Hepatic stellate cell (primary cell): Measurements from ENCODE around the gene ZBTB21.

Experiments
- DNase-seq: peaks from one replicate; pipeline ENCODE4 v3.0.0; 2011; ENCODE audit warnings: low spot score

ZBTB21 gene

DNA sequence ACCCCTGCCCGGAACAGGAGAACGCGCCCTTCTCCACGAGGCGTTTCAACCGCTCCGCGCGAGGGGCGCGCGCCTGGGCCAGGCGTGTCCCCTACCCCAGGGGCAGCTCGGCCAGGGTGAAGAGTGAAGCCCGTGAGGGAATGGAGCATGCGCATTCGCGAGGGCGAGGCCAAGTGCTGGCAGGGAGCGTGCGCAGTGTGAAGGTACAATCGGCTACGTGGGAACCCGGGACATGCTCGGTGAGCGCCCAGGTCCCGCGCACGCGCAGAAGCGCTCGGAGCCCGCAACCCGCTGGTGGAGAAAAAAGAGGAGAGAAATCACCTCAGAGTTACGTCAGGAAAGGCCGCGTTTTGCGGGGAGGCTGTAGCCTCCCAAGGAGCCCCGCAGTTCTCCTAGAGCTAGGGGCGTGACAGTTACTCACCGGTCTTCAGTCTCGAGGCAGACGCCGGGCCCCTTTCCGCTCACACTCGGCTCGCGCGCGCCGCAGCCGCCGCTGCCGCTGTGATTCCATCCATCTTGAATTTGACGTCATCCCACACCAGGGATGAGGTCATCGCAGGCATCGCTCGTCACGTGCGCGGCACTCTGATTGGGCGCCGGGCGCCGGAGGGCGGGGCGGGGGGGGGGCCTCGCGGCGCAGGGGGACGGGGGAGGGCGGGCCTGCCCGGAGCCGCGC, at the start of gene ZBTB21:
ZBTB21 (minus strand) TSS at position 530 of the 676 bp plus-strand sequence. CDS start 16,265 bp downstream, outside the sequence.
- DNase-seq = peak; percentile 97

DNA sequence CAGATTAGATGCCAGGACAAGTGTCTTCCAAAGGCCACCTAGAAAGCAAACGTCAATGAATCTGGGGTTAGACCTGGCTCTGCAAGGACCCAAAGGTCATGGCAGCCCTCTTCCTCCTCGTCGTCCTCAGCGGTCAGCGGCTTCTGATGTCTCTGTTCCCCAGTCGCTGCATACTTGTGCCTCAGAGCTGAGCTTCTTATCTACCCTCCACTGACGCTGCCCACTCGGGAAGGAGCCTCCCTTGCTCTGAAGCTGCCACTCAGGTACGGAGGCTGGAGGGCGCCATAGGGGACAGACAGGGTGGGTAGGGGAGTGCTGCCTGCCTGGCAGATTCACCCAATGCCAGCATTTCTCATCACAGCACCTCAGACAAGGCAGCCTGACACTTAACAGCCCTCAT, 49.6 kb upstream of the ZBTB21 start:
- no peak for DNase-seq

DNA sequence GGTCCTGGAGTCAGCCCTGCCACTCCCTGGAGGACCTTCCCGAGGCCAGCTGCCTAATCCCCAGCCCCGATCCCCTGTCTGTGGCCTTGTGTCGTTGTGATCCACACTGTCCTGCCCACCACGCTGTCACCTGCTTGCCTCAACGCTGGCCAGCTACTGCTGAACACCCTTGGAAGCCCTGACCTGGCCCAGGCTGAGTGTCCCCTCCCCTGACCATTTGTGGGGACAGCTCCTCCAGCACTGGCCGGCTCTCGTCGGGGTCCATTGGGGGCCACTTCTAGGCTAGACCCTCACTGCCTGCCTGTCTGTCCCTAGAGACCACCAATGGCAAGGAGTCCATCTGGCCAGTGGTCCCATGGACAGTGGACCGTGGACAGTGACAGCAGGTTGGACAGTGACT, 49.0 kb upstream of the ZBTB21 start:
- no peak for DNase-seq

DNA sequence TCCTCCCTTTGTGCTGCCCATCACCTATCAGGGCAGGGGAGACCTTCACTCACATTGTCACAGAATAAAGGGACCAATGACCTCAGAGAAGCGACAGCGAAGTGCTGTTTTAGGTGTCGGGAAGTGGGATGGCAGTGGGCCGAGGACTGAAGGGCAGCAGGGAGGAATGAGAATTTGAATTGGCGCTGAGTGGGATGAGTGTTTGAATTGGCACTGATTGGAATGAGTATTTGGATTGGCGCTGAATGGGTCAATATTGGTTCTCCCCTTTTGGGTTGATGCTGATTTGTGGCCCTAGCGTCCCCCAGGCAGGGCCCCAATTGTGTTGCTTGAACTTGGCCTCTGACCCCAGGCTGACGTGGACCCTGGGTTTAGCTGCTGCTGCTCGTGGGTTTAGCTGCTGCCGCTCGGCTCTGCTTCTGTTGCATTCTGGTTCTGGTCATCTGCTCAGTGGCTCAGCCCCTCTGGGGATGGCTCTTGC, 48.5 kb upstream of the ZBTB21 start:
- no peak for DNase-seq

DNA sequence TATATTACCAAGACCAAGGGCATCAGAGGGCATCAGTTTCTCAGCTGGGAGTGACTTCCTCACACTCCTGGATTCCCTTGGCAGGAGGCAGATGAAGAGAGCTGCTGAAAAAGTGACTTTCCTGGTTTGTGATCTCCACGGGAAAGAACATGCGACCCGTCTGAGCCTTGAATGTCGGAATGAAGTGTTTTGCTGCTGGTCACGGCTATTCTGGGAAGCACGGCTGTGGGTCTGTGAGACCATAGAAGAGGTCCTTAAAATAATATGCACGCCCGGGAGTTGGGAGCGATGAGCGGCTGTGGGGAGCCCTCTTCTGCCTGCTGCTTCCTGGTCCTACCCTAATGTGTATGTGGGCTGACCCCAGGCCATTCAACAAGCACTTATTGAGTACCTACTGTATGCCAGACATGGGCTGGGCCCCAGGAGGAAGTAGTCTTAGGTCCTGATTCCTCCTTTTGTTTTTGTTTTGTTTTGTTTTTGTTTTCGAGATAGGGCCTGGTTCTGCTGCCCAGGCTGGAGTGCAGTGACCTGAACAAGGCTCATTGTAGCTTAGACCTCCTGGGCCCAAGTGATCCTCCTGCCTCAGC, 47.8 kb upstream of the ZBTB21 start:
- DNase-seq = peak; percentile 34

DNA sequence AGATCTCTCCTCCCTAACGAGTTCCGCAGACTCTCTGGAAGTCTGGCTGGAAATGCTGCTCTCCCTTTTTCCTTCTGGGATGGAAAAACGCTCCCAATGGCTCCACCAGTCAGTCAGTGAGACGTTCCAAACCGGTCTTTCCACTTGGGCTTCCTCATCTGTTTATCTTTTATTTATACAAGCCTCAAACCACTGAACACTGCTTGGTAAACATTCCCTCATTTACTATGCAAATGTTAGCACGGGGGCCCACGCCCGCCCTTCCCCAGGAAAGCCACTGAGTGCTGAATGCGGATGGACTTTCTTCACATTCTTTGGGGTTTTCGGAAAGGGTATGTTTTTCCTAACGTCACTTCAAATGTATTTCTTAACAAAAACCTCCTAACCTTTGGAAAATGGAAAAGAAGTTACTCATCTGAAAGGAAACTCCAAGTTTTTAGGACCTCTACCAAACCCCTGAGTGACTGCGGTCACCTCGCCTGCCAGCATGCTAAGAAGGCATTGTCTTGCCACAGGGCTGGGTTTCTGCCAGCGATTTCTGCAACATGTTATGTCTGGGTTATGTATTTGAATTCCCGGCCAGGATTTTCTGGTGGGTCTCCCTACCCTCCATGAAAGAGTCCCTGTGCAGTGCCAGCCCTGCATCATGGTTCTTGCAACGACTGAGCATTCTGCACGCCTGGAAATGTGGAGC, 47.0 kb upstream of the ZBTB21 start:
- peak; percentile 80 for DNase-seq

DNA sequence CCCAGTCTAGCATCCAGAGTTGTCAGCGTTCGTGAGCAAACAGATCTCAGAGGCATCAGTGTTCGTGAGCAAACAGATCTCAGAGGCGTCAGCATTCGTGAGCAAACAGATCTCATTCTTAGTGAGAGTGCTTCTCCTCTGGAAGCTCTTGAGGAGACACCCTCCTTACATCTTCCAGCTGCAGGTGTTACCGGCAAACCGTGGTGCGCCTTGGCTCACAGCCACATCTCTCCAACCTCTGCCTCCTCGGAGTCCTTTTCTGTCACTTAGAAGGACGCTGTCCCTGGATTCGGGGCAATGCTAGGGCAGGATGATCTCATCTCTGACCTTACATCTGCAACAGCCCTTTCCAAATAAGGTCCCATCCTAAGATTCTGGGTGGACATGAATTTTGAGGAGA, 46.3 kb upstream of the ZBTB21 start:
- peak; percentile 44 for DNase-seq

DNA sequence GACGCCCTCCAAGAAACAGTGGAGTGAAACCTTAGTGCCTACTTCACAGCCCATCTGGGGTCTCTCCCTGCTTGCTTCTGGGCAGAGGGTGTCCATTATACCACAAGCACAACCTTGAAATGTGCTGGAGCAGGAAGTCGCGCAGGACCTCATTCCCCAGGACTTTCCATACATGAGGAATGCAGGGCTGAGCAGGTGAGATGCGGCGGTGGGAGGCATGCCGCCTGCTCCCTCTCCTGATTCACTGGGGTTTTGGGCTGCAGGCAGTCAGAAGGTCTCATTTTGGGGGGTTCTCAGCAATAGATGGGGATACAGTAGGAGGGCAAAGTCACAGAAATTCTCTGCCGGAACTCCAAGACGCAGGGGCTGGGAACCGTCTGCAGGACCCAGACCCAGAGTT, 45.3 kb upstream of the ZBTB21 start:
- no peak for DNase-seq

DNA sequence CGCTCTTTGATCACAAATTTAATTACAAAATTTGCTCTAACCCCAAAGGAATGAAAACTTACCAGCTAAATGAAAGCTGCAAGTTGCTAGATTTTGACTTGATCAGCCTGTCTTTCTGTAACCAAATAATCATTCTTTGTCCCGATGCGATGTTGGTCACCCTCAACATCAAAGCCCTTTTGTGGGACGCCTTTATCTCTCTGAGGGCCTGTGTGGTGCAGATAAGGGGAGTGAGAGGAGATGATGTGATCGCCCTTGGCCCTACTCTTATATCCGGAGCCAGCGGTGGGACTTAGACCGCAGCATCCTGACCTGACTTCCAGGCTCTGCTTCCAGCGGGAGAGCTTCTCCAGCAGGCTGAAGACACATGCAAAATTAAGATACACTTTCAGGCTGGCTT, 41.6 kb upstream of the ZBTB21 start:
- no peak for DNase-seq

DNA sequence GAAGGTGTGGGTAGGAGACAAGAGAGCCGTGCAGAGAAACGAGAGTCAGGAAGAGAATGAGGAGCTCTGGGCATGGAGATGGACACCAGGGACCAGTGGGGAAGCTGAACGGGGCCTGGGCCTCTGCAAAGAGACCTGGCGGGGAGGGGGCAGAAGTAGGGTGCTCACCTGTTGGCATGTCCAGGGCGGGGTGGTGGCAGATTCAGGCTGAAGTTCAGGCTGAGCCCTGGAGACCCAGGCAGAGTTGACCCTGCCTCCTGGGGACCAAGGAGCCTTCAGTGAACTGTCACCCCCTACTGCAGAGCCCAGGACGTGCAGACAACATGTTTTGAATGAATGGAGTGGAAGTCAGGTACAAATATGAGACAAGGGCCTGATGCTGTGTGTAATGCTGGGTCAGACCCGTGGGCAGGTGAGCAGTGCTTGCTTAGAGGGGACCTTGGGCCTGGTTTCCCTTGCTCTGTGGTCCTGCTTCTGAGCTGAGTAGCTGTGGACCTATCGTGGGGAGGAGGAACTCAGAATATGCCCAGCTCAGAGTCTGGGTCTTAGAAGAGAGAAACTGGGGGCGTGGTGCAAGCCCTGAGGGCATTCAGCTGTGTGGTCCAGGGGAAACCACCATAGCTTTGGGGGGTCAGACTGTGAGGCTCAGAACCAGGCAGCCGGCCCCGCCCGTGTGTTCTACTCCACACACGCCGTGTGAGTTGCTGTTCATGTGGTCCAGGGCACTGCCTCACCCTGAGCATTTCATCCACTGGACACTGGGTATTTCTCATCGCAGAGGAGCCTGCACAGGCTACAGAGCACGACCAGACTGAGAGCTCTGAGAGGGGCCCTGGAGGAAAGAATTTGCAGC, 39.6 kb upstream of the ZBTB21 start:
- no peak for DNase-seq

DNA sequence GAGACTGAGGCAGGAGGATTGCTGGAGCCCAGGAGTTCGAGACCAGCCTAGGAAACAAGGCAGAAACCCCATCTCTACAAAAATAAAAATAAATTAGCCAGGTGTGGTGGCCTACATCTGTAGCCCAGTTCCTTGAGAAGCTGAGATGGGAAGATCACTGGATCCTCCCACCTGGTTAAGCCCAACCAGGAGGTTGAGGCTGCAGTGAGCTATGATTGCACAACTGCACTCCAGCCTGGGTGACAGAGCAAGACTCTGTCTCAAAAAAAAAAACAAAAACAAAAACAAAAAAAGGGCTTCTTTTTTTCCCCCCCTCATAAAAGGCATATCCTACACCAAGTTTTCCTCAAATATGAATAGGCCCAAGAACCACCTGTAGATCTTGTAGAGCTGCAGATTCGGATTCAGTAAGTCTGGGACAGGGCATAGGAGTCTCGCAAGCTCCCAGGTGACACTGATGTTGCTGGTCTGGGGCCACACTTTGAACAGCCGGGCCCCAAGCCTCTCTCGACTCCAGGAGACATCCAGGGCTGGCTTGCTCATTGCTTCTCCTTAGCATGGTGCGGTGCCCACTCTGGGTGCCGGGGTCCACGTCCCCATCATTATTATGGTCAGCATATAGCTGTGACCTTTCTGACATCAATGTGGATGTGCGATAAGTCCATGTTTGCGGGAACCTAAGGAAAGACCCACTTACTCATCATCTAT, 38.9 kb upstream of the ZBTB21 start:
- DNase-seq = no peak

DNA sequence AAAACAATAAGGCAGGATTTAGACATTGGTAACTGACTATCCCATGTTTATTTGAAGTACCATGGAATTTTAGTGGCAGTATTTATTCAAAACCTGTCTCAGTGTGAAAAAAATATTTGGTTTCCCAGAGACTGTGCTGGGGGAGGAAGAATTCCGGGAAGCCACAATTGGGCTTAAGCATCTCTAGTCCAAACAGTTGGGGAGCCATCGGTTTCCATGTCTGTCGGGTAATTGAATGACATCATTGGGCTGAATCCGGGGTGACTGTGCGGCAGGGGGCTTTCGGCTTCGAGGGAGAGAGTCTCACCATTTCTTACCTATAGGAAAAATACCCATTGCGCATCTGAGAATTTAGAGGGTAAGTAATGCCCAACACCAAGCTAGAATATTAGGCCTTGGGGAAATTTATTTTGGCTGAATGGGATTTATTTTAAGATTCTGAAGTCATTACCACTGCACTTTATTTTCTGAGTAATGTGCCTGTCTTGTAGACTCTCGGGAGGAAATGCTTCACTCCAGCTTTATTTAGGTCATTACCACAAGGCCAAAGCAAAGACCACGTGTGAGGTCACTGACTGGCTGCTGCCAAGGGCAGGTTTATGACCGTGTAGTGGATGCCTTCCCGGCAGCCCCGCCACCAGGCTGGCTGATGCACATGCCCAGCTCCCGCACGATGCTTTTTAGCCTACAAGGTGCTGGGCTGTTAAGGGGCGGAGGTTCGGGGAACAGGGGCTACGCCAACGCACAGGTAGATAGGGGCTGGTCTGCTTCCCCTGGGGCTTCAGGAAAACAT, 37.9 kb upstream of the ZBTB21 start:
- DNase-seq = peak; percentile 97

DNA sequence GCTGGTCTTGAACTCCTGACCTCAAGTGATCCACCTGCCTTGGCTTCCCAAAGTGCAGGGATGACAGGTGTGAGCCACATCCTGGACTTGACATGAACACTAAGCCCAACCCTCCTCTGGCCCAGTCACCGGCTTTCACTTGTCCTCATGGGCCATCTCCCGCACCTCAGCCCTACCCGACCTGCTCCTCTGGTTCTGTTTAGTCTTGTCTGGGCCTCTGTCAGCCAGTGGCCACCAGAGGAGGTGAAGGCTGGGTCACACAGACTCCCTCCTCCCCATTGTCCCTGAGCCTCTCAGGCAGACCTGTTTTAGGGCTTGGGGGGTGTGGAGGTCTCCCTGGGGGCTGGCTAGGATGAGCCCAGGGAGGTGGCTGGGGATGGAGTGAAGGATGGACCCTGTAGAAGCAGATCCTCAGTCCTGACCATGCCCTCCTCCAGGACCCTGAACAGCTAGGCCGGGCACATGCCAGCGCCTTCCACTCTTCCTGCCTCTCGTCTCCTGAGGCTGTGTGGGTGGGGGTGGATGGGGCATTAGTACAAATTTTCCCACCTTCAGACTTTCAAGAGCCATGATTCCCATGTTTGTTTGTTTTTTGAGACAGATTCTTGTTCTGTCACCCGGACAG, 34.8 kb upstream of the ZBTB21 start:
- DNase-seq = no peak

DNA sequence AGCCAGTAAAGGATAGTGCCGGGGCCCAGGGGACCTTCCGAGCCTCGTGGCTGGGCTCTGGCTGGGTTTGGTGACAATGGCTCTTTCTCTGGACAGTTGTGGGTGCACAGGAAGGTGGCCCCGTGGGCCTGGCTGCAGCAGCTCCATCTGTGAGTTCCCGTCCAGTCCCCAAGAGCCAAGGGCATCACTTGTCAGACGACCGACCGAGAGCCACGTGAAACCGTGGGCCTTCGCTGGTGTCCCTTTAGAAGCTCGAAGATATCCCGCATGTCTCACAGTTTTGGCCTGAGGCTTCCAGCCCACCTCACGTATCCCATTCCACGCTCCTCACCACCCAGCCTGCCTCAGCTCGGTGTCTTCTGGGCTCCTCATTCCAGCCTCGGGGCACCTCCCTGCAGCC, 33.8 kb upstream of the ZBTB21 start:
- no peak for DNase-seq

DNA sequence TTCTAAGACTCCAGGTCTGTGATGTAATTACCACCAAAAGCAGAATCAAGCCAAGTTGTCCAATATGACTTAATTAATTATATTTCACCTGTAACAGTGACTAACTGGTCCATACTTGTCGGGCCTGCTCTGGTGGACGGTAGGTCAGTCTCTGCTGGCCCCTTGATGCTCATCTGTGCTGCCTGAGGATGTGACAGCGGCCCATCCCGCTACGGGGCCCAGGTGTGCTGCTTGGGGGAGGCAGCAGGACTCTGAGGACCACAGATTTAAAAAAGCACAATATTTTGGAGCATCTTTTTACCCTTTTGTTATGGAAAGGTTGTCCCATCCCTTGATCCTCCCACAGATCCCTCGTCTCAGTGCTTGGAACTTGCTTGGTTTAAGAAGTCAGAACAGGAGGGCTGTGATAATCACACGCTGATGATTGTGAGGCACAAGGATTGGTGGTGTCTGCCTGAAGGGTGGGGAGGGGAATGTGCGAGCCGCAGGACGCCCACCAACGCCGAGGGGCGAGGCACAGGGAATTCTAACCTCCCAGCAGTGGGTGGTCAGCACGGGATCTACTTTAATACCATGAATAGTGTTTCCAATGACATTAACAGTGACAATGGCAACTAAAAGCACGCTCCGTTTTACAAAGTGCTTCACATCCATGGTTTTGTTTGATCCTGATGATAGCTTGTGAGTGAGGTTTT, 33.2 kb upstream of the ZBTB21 start:
- DNase-seq = no peak

DNA sequence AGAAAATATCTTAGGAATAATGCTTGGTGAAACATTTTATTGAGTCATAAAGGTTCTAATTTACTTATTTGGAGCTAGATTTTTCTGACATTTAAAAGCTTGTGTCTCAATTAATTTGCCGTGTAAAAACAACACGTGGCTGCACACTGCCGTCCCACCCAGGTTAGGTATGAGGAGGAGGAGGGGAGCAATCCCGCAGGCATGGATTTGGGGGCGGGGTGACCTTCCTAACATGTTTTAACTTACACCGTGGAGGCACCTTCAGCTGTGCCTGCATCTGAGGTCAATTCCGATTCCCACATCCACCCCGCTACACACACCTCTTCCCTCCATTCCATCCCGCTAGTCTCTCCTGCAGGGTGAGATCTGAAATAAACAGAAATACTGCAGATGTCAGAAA, 32.5 kb upstream of the ZBTB21 start:
- DNase-seq = no peak

DNA sequence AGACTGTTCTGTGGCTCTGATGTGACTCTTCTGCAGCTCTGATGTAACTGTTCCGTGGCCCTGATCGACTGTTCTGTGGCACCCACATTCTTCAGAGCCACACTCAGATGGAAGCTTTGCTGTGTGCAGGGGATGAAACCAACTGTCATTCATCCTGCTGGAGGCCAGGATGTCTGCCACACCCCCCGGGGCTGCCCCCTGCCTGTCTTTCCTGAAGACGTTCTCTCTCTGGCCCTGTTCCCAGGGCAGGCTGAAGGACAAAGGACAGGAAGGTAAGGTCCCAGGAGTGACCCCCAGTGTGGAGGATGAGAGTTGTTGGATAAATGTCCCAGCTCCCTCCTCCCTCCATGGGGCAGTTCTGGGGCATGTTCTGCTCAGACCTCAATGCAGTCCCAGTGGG, 31.6 kb upstream of the ZBTB21 start:
- DNase-seq = no peak

DNA sequence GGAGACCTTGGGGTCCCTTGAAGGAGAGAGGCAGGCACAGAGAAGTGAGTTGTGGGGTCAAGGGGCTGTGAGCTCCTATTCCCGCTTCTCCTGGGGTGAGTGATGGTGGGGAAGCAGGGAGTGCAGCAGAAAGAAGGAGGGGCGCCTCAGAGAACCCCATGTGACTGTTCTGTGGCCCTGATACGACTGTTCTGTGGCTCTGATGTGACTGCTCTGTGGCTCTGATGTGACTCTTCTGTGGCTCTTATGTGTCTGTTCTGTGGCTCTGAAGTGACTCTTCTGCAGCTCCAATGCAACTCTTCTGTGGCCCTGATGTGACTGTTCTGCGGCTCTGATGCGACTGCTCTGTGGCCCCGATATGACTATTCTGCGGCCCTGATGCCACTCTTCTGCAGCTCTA, 31.1 kb upstream of the ZBTB21 start:
- DNase-seq = no peak

DNA sequence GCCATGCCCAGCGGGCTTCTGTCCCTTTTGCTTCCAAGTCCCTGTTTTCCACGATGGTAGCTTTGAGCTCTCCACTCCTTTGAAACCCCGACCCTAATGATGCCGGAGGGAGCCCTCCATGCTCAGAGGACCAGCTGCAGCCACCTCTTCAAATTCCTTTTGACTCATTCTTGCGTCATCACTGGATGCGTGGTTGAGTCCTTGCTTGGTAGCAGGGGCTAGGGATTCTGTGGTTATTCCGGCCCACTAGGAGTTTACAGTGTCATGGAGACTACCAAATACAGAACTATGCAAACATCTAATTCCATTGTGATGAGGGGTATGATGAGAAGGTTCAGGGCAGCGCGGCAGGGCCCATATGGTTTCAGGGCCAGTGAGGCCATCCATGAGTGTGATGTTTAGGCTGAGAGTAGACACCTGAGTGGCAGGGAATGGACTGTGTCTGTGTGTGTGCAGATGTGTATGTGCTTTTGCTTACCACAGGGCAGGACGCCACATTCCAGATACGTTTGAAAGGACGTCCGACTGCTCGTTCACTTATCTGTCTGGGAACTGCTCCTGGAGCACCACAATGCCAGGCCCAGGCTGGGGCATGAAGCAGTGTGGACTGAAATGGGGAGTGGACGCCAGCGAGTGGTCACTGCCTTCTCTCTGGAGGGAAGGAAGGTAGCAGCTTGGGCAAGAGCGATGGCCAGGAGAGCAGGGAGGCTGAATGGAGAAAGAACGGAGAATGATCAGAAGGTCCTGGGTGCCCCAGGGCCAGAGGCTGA, 30.4 kb upstream of the ZBTB21 start:
- peak; percentile 99 for DNase-seq
